OCI-LY3 (cell line): ENCODE measurements around the gene STRN3.

Source experiments
- EZH2phosphoT487 ChIP-seq: fragments of 200-600 bp; shearing (Covaris generic); IDR thresholded peaks from 2 replicates; pipeline ENCODE4 v1.6.1; 2018; ENCODE audit warnings: antibody characterized with exemption, mixed run types, low read depth
- TF ChIP-seq, protein P1 (sequence below): fragments of 200-600, 300-600 bp; sonication (generic); IDR thresholded peaks from 2 replicates; pipeline ENCODE4 v1.5.1; 2014; ENCODE audit warnings: antibody characterized with exemption, low read length, low read depth

DNA sequence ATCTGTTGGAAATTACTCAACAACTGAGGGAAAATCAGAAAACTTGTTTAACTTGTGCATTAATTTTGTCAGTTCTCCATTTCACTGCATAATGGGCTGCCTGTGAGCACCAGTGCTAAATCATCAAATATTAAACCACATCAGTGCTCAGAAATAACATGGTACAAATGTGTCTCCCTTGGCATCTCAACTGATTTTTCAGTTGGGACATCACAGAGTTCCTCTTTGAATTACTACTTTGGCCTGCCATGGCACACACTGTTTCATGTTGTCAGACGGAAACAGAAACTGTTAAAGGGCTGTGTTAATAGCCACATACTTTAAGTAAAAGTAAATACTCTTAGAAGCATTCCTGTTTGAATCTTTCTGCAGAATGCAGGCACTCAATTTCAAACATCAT, 42.1 kb upstream of the STRN3 start:
- TF ChIP-seq, protein P1, sequence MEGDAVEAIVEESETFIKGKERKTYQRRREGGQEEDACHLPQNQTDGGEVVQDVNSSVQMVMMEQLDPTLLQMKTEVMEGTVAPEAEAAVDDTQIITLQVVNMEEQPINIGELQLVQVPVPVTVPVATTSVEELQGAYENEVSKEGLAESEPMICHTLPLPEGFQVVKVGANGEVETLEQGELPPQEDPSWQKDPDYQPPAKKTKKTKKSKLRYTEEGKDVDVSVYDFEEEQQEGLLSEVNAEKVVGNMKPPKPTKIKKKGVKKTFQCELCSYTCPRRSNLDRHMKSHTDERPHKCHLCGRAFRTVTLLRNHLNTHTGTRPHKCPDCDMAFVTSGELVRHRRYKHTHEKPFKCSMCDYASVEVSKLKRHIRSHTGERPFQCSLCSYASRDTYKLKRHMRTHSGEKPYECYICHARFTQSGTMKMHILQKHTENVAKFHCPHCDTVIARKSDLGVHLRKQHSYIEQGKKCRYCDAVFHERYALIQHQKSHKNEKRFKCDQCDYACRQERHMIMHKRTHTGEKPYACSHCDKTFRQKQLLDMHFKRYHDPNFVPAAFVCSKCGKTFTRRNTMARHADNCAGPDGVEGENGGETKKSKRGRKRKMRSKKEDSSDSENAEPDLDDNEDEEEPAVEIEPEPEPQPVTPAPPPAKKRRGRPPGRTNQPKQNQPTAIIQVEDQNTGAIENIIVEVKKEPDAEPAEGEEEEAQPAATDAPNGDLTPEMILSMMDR, result no peak
- no peak for TF ChIP-seq EZH2phosphoT487
